ENCODE results near the gene DLK2.
"Not testable (repeated sequence)": the region's sequence is repeated elsewhere in the genome, so short reads cannot be mapped to it uniquely, and the experiment has no call there.

DLK2 gene

DNA sequence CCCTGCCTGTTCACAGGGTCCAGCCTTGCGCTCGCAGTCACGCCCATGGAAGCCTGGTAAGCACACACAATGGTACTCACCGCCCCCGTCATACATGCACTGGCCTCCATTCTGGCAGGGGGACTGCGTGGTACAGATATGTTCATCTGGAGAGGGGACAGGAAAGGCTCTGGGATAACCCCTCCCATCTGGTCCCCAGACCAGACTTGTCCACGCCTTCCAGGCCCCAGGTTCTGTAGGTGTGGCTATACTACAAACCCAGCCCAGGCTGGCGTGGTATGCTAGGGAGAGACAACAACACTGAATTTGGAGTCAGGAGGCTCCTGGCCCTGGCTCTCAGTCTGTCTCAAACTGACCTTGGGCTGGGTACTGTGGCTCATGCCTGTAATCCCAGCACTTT is 3.4 kb downstream of the DLK2 start:
- no peak for DNase-seq

DNA sequence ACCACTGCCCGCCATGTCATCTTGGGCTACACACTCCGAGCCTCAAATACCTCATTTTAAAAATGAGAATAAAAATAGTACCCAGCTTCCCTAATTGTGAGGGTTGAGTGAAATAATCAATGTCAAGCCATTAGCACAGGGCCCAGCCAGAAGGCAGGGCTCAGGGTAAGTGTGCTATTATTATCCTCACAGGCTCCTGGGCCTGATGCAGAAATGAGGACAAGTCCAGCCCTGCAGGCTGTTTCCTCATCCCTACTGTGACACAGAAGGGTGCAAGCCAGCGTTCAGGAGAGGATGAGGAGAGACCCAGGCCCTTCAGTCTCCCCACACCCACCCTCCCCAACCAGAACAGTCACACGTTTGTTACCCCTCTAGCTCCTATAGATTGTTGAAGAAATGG is 4.0 kb downstream of the DLK2 start:
- no peak for DNase-seq

DNA sequence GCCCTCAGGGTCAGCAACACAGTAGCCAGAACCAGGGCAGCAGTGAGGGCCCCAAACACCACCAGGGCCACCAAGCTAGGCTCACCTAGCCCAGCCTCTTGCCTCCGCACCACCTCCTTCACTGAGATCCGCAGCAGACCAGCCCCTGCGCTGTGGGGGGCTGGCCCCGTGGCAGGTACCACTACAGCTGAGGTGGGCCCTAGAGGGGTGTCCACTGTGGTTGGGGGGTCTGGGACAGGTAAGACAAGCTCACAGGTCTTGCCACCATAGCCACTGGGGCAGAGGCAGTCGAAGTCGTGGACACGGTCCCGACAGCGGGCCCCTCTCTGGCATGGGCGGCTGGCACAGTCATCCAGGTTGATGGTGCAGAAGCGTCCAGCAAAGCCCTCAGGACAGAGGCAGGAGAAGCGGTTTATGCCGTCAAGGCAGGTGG is 4.6 kb downstream of the DLK2 start:
- no peak for DNase-seq

DNA sequence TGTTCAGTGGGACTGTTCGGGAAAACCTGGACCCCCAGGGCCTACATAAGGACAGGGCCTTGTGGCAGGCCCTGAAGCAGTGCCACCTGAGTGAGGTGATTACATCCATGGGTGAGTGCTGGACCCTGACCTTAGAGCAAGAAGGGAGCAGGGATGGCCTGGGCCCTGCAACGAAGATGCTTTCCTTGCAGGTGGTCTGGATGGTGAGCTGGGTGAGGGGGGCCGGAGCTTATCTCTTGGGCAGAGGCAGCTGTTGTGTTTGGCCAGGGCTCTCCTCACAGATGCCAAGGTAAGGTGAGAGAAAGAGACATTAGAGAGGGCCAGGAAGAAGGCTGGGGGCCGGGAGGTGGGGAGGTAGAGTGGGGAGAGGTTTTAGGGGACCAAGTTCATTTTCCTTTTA is 6.4 kb downstream of the DLK2 start:
- no peak for DNase-seq

DNA sequence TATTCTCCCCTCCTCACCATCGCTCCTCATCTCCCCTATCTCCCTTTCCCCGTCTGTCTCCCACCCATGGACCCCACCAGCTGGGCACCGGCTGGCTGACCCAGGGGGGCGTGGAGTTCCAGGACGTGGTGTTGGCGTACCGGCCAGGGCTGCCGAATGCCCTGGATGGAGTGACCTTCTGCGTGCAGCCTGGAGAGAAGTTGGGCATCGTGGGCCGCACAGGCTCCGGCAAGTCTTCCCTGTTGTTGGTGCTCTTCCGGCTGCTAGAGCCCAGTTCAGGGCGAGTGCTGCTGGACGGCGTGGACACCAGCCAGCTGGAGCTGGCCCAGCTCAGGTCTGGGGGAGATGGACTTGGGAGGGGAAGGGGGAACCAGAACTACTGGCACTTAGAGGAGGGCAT is 7.7 kb downstream of the DLK2 start:
- DNase-seq, result no peak

DNA sequence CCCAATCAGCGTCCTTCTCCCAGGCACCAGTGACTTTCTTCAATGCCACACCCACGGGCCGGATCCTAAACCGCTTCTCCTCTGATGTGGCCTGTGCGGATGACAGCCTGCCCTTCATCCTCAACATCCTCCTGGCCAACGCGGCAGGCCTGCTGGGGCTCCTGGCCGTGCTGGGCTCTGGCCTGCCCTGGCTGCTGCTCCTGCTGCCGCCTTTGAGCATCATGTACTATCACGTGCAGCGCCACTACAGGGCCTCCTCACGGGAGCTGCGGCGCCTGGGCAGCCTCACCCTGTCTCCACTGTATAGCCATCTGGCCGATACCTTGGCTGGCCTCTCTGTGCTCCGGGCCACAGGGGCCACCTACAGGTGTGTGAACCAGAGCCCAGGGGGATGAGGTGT is 9.8 kb downstream of the DLK2 start:
- DNase-seq, result no peak

DNA sequence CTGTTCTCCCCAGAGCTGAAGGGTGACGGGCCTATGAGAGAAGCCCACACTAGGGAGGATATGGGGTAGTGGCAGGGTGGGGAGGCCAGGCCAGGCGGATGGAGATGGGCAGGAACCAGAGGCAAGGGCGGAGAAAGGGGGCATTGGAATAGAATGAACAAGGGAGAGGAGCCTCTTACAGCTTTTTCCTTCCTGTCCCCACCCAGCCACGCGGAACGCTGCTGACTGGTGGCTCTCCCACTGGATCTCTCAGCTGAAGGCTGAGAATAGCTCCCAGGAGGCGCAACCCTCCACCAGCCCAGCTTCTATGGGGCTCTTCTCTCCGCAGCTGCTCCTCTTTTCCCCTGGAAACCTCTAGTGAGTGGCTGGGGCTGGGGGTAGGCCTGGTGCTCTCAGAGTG is 10.8 kb downstream of the DLK2 start:
- DNase-seq, result no peak

DNA sequence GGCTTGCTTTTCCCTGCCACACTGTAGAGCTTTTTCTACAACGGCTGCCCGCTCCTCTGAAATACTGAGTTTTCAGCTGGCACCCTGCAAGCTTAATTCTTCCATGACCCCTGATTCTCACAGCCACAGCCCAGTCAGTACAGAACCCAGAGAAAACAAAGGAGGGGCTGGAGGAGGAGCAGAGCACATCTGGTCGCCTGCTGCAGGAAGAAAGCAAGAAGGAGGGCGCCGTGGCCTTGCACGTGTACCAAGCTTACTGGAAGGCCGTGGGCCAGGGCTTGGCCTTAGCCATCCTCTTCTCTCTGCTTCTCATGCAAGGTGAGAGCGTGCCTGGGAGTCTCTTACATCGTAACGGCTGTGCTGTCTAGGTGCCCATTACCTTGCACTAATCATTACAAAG is 11.3 kb downstream of the DLK2 start:
- DNase-seq, result no peak

DNA sequence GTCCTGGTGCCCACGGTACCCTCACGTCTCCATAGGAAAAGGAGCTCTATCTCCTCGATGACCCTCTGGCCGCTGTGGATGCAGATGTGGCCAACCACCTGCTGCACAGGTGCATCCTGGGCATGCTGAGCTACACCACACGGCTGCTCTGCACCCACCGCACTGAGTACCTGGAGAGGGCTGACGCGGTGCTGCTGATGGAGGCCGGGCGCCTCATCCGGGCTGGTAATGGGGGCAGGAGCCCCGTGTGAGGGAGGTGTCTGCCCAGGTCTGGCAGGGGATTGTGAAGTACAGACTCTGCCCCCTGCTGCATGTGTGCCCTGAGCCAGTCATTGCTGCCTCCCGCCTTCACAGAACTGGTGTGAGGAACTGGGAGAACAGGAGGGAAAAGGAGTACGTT is 12.4 kb downstream of the DLK2 start:
- no peak for DNase-seq

DNA sequence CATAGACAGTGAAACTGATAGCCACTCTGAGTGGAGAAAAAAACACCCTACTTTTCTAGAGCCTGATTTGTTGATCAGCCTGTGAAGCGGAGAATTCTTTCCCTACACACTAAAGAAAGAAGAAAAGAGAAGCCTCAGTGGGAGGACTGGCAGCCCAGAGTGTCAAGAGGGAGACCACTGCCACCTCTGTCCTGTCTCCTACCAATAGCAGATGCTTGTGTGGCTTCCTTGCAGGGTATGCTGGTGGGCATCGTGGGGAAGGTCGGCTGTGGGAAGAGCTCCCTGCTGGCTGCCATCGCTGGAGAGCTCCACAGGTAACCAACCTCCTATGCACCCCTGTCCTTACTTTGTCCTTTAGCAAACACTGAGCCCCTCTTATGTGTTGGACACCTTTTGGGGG is 17.6 kb downstream of the DLK2 start:
- no peak for DNase-seq

DNA sequence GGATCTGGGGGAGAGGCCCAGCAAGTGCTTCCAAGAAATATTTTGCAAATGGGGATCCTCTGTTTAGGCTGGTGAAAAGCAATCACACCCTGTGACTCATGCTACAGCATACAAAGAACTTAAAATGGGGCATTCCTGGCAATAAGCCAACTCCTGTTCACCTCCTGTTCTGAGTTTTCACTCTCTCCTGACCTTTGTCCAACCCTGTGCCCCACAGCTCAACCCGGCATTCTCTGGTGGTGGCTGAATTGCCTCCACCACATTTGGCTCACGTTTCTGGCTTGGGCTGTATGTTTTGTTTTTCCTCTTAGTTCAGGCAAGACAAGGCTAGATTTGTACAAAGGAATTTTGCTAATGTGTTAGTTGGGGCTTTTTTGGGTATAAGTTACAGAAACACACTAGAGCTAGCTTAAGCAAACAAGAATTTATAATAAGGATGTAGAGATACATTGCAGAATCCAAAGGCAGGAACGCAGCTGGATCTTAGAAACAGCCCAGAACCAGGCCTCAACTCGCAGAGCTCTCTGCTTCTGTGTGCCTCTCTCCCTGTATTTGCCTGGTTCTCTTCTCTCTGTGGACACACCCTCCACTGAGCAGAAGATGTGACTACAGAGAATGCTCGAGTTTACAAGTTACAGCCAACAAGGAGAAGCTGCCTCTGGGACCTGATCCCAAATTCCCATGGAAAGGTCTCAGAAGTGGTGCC is 18.6 kb downstream of the DLK2 start:
- DNase-seq, result no peak

DNA sequence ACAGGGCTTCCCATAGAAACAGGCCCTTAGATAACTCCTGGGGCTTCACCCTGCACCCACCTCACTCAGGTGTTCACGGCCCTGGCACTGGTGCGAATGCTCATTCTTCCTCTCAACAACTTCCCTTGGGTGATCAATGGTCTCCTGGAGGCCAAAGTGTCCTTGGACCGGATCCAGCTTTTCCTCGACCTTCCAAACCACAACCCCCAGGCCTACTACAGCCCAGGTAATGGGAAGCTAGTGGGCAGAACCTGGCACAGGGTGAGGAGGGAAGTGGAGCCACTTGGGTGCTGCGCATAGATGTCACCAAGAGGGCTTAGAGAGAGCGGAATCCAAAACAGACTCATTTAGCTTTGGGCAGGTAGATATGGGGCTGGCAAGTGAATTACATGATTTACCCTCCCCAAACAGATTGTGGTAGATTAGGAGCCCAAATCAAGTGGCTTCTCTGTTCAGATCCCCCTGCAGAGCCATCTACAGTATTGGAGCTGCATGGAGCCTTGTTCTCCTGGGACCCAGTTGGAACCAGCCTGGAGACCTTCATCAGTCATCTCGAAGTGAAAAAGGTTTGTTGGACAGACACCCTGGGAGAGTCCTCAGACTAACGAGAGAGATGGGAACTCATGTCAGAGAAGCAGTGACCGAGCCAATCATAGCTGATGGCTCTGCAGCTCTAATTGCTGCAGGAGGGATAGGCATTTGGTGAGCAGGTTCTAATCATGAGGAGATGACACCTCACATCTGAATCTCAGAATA is 19.5 kb downstream of the DLK2 start:
- no peak for DNase-seq

DNA sequence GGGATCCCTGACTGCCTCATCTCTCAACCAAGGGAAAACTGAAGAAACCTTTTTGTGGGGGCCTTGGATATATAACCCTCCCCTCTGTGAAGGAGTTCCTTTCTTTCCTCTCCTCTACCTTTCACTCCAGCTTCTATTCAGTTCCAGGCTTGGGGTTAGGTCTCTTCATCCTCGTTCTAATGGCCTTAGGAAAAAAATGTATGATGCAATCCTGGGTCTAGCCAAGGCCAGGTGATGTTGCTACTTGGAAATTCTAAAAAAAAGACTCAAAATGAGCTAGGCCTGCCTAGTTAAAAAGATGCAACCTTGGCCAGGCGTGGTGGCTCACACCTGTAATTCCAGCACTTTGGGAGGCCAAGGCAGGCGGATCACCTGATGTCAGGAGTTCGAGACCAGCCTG is 20.4 kb downstream of the DLK2 start:
- DNase-seq, result no peak

DNA sequence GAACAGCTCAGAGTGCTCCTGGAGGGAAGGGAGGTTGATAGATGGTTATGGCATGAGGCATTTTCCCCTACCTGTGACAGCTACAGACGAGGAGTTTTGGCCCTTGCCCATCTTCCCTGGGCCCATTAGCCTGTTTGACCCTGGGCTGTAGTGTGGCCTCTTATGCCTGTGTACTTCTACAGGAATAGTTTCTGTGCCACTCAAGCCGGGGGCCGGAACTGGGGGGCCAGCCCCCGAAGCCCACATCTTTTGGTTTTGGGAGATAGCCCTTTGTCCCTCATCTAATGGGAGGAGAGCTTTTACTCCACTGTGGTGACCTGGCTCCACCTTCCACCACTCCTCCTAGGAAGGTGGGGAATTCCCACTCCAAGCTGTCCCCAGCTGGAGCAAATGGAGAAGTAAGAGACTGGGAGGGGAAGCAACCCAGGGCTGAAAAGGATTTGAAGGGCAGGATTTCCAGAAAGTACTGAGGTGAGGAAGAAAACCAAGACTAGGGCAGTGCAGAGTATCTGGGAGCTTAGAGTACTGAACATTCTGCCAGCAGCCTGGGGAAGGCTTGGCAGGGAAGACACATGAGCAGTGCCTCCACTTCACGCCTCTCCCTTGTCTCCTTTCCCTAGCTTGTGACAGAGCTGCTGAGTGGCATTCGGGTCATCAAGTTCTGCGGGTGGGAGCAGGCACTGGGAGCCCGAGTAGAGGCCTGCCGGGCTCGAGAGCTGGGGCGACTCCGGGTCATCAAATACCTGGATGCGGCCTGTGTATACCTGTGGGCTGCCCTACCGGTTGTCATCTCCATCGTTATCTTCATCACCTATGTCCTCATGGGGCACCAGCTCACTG is 21.1 kb downstream of the DLK2 start:
- no peak for DNase-seq

DNA sequence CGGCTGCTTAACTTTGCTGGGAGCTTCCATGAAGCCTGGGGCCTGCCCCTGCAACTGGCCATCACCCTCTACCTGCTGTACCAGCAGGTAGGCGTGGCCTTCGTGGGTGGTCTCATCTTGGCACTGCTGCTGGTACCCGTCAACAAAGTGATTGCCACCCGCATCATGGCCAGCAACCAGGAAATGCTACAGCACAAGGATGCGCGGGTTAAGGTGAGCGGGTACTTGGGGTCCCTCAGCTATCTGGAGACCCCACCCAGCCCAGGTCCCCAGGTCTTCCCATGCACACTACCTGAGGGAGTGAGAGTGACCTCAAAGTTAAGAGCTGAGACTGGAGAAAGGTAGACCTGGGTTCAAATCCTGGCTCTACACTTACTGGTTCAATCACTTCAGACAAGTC is 22.2 kb downstream of the DLK2 start:
- no peak for DNase-seq

DNA sequence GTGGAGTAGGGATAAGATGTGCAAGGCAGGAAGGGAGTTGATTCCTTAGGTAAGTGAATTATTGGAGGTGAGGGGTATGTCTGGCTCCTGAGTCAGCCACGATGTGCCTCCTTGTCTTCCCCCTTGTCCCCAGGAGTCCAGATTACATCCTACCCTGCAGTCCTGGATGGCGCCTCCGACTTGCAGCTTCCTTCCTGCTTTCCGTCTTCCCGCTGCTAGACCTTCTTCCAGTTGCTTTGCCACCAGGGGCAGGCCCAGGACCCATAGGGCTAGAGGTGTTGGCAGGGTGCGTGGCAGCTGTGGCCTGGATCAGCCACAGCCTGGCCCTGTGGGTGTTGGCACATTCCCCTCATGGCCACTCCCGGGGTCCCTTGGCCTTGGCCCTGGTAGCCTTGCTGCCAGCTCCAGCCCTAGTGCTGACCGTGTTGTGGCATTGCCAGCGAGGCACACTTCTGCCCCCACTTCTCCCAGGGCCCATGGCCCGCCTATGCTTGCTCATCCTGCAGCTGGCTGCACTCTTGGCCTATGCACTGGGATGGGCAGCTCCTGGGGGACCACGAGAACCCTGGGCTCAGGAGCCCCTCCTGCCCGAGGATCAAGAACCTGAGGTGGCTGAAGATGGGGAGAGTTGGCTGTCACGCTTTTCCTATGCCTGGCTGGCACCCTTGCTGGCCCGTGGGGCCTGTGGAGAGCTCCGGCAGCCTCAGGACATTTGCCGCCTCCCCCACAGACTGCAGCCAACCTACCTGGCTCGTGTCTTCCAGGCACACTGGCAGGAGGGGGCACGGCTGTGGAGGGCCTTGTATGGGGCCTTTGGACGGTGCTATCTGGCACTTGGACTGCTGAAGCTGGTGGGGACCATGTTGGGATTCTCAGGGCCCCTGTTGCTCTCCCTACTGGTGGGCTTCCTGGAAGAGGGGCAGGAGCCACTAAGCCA is 23.1 kb downstream of the DLK2 start:
- no peak for DNase-seq

DNA sequence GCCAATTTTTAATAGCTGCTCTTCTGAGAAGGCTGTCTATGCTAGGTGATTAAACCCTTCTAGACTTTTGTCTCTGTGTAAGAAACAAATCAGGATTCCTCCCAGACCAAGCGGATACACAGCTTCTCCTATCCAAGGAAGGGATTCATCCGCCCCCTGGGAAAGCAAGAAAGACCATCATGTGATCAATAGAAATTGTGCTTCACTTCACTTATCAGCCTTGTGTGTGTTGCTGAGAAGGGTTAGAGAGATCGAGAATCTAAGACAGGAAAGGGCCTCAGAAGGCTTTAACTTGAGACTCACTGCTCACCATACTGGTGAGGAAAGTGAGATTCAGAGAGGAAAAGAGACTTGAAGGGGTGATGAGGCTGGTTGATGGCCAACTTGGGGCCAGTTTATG is 26.5 kb downstream of the DLK2 start:
- DNase-seq, result no peak

DNA sequence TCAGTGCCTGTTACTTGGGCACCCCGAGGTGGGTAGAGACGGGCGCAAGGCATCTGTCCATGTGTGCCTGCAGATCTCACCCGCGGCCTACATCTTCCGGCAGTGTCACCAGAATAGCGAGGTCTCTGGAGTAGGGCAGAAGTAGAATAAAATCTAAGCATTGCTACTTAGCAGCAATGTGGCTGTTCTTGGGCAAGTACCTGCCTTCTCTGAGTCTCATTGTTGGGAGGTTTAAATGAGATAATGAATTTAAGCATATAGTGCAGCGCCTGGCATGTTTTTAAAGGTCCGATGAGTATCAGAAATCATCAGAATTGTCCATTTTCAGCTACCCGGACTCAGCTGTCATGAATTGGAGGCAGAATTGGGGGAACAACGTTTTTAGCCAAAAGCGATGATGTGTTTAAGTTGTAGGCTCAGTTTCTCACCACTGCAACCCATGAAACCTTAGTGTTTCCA is 27.2 kb downstream of the DLK2 start:
- DNase-seq, result no peak

DNA sequence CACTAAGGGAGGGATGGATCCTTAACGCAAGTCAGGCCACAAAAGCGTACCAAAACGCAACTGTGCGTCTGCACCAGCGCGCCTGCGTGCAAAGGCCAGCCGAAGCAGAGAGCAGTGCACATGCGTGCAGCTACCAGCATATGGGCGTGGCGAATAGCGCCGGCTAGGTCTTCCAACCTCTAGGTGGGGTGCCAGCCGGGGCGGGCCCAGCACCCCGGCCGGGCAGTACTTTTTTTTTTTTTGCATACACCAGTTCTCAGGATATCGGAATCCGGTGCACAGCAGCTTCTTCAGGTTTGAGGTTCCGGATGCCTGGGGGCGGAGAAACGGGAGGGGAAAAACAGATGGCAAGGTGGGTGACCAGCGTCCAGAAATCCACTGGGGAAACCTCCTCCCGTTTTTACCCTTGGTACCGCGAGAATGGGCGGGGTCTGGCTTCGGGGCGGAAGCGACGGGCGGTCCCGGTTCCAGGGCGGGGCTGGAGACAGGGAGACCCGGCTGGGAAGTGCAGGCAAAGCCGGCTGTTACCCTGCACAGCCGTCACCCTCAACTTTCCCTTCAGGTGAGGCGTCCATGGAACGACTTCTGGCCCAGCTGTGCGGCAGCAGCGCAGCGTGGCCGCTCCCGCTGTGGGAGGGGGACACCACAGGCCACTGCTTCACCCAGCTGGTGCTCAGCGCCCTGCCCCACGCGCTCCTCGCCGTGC is 27.8 kb downstream of the DLK2 start, which contains the start of gene ABCC10:
ABCC10 (plus strand) TSS at position 136 of the 706 bp plus-strand sequence; CDS start at position 574, 438 bp downstream.
- peak; percentile 97 for DNase-seq

DNA sequence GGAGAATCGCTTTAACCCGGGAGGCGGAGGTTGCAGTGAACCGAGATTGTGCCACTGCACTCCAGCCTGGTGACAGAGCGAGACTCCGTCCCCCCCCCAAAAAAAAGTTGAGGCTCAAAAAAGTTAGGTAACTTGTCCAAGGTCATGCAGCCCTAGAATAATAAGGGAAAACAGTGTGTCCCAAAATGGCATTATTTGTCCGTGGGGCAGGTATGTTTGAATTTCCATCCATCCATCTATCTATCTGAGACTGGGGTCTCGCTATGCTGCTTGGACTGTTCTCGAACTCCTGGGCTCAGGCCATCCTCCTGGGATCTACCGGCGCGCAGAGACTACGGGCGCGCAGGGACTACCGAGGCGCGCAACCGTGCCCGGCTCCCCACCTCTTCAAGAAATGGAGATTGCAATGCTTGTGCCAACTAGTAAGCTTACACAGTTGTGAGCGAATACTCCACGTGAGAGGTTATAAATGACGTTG is 28.4 kb downstream of the DLK2 start:
- DNase-seq, result no peak

DNA sequence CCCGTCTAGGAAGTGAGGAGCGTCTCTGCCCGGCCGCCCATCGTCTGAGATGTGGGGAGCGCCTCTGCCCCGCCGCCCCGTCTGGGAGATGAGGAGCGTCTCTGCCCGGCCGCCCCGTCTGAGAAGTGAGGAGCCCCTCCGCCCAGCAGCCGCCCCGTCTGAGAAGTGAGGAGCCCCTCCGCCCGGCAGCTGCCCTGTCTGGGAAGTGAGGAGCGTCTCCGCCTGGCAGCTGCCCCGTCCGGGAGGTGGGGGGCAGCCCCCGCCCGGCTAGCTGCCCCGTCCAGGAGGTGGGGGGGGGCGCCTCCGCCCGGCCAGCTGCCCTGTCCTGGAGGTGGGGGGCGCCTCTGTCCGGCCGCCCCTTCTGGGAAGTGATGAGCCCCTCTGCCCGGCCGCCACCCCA is 30.3 kb downstream of the DLK2 start:
- not testable (repeated sequence) for DNase-seq

DNA sequence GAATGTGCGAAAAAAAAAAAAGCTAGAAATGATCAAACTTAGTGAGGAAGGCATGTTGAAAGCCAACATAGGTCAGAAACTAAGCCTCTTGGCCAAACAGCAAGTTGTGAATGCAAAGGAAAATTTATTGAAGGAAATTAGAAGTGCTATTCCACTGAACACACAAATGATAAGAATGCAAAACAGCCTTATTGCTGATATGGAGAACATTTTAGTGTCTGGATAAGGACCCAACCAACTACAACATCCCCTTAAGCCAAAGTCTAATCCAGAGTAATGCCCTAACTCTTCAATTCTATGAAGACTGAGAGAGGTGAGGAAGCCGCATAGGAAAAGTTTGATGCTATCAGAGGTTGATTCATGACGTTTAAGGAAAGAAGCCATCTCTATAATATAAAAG is 33.5 kb downstream of the DLK2 start:
- no peak for DNase-seq
